Ureter (tissue), 1 donor: ENCODE measurements around the gene NOP53. TPM values are rescaled to one million over a fixed set of nuclear protein-coding genes. Genes with fewer than 3 reads are reported as not detected.
"Not testable (repeated sequence)": the region's sequence is repeated elsewhere in the genome, so short reads cannot be mapped to it uniquely, and the experiment has no call there.

Experiments
- DNase-seq: peaks from one replicate; pipeline ENCODE4 v3.0.0-alpha.2; 2020; ENCODE audit warnings: low spot score
- total RNA-seq: library from RNA; stranded (reverse); gene quantifications from one replicate; pipeline ENCODE4 v1.2.4, GENCODE V29; 2023
- donor health status: DM: yes; HTN: yes; CAD: no.

The NOP53 gene
- total RNA-seq, 1 donor from 2014 or later: 450 TPM

GRCh38 chr19:47754206-47755064 is 9.1 kb downstream of the NOP53 start:
- DNase-seq: no peak

DNA sequence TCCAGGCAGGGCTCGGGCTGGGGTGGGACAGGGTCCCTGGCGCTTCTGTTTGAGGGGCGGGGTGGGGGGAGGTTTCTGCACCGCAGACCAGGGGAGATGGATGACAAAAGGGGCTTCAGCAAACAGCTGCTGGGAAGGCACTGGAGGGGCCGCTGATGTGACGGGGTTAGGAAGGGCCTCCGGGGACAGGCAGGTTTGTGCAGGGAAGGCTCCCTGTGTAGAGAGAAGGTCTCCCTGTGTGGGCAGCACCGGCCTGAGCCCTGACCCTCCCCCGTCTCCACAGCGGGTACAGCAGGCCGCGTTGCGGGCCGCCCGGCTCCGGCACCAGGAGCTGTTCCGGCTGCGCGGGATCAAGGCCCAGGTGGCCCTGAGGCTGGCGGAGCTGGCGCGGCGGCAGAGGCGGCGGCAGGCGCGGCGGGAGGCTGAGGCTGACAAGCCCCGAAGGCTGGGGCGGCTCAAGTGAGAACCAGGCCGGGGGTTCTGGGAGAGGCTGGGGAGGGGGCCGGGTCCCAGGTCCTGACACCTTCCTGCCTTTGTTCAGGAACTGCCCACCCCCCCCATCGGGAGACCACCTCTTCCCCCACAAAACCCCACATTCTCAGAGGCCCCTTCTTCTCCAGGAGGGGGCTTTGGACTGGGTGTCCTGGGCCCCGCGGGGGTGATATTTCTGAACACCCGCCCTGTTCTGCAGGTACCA is 9.9 kb downstream of the NOP53 start:
- DNase-seq: no peak

GRCh38 chr19:47755762-47756626 is 10.6 kb downstream of the NOP53 start:
- no peak for DNase-seq

GRCh38 chr19:47756627-47756929 is 11.2 kb downstream of the NOP53 start:
- DNase-seq: no peak

DNA sequence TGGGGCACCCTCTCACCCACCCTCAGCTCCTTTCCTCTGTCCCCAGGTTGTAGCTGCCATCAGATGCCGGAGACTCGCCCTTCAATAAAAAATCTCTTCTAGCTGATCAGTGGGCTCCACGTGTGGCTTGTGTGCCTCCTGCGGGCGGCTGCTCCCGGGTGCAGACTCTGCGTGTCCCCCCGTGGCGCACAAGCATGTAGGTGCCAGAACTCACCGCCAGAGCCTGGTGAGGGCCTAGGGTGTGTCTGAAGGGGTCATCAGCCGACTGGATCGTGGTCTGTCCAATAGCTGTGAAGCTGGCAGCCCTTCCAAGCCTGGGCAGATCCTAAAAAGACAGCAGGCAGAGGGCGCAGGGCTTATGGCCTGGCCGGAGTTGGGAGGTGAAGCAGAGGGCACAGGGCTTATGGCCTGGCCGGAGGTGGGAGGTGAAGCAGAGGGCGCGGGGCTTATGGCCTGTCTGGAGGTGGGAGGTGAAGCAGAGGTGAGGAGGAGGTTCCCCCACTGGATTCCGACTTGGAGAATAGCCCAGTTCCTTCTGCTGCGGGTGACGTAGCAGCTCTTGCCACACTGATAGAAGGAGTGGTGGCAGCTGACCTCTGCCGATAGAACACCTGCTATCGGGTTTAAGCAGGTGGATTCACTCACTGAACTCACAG is 11.7 kb downstream of the NOP53 start:
- DNase-seq: no peak

- DNase-seq: no peak
Observed at GRCh38 chr19:47757617-47758442, 12.5 kb downstream of the NOP53 start.

DNA sequence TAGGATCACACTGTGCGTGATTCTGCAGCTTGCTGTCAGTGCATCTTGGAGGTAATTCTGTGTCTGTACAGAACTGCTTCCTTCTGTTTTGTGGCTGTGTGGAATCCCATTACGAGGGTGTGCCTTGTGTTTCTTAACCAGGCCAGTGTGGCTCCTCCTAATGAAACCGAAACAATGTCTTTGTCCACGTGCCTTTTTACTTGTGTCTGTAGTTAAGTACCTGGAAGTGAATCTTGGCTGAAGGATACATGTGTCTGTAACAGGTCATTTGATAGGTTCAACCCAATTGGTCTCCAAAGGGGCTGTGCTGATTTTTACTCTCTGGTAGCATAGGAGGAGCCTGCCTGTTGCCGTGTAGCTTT is 13.1 kb downstream of the NOP53 start:
- DNase-seq: no peak

DNA sequence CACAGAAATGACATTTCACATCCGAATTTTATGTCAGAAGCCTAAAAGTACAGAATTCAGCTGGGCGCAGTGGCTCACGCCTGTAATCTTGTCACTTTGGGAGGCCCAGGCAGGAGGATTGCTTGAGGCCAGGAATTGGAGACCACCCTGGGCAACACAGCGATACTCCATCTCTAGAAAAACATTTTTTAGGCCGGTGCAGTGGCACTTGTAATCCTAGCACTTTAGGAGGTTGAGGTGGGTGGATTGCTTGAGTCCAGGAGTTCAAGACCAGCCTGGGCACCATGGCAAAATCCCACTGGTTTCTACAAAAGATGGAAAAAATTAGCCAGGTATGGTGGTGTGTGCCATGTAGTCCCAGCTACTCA is 15.3 kb downstream of the NOP53 start:
- no peak for DNase-seq

- DNase-seq: no peak
Observed at GRCh38 chr19:47761566-47761965, 16.2 kb downstream of the NOP53 start.

DNA sequence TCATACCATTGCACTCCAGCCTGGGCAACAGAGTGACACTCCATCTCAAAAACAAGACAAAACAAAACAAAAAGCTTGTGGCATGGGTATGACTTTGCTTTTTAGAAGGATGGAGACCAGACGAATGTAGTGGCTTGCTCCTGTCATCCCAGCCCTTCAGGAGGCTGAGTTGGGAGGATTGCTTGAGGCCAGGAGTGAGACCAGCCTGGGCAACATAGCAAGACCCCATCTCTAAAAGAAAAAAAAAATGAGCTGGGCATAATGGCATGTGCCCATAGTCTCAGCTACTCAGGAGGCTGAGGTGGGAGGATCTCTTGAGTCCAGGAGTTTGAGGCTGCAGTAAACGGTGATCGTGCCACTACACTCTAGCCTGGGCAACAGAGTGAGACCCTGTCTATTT is 16.8 kb downstream of the NOP53 start:
- no peak for DNase-seq

- no peak for DNase-seq
Observed at GRCh38 chr19:47762615-47763308, 17.4 kb downstream of the NOP53 start.

DNA sequence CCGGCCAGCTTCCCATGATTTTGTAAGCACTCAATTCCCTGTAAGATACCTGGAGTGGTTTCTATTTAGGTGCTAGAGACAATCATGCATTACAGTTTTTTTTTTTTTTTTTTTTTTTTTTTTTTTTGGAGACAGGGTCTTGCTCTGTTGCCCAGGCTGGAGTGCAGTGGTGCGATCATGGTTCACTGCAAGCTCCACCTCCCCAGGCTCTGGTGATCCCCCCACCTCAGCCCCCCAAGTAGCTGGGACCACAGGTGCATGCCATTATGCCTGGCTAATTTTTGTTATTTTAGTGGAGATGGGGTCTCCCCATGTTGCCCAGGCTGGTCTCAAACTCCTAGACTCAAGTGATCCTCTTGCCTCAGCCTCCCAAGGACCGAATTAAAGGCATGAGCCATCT is 19.4 kb downstream of the NOP53 start:
- DNase-seq: not testable (repeated sequence)

GRCh38 chr19:47765523-47766358 is 20.4 kb downstream of the NOP53 start:
- DNase-seq: peak; percentile 63

- DNase-seq: no peak
Observed at GRCh38 chr19:47766359-47766620, 20.9 kb downstream of the NOP53 start.

GRCh38 chr19:47766670-47767069 is 21.3 kb downstream of the NOP53 start:
- DNase-seq: no peak

GRCh38 chr19:47767349-47767748 is 22.0 kb downstream of the NOP53 start:
- no peak for DNase-seq

DNA sequence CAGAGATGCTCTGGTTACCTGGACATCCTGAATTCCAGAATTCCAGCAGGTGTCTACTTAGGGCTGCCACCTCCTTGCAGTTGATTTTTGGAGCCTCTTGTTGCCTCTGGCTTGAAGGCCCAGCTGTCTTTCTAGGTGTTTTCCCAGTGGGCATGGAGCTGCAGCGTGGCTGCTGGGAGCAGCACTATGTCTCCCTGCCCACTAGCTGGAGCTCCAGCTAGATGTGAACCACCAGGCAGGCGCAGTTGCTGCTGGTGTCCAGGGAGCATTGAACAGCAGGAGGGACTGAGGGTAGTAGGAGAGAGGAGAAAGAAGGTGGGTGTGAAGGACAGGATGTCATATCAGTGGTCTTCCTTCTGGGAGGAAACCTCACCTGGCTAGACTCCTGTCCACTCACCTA is 23.3 kb downstream of the NOP53 start:
- no peak for DNase-seq

DNA sequence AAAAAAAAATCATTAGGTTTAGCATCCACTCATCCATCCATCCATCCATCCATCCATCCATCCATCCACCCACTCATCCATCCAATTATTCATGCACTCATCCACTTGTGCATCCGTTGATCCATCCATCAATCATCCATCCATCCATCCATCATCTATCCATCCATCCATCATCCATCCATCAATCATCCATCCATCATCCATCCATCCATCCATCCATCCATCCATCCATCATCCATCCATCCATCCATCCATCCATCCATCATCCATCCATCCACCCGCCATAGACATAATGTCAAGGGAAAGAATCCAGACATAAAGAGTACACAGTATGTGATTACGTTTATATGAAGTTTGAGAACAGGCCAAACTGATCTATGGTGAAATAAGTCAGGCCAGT is 24.2 kb downstream of the NOP53 start:
- DNase-seq: no peak

- not testable (repeated sequence) for DNase-seq
Observed at GRCh38 chr19:47771291-47771690, 25.9 kb downstream of the NOP53 start.

DNA sequence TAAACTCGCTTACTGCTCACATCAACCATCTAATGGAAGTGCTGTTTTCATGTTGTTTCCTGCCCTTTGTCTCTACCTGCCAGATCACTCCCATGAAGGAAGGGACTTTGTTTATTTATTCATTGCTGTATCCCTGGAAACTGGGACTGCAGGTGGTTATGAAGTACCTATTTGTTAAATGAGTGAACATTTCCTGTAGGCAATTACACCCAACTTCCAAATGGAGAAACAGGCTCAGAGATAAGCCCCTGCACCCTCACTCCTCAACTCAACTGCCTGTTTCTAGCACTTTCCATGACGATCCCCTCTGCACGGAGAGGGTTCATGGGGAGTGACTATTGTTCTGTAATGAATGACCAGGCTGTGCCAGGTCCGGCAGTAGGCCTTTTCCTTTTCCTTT is 31.2 kb downstream of the NOP53 start:
- no peak for DNase-seq
